ENCODE data around the gene SRRD.

DNA sequence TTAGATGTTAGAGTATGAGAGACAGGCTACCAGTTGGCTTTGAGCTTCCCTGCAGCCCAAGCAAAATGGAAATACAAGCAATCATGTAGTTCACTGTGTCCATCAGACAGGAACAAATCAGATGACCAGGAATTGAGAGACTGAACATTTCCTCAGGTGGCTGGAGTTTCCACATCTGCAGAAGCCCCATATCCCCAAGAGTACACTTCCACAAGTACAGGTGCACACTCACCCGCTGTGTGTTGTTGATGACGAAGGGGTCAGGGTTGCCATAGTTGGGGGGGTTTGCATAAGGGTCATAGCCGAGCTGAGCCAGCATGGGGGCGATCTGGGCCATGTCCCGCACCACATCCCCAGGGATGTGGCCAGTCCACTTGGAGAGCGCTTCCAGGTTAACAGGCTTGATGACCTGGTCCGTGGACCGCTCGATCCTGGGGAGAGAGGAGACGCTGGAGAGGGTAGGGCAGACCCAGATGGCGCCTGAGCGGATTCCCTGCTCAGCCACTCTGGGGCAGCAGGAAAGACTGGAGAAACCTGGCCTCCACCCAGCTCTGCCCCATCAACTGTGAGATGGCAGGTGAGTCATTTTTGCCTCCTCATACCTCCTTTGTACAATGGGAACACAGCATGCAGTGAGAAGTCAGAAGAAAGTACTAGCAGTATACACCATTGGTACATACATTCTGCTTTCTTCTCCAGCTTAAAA, 52.5 kb downstream of the SRRD start:
- TF ChIP-seq, protein P1, sequence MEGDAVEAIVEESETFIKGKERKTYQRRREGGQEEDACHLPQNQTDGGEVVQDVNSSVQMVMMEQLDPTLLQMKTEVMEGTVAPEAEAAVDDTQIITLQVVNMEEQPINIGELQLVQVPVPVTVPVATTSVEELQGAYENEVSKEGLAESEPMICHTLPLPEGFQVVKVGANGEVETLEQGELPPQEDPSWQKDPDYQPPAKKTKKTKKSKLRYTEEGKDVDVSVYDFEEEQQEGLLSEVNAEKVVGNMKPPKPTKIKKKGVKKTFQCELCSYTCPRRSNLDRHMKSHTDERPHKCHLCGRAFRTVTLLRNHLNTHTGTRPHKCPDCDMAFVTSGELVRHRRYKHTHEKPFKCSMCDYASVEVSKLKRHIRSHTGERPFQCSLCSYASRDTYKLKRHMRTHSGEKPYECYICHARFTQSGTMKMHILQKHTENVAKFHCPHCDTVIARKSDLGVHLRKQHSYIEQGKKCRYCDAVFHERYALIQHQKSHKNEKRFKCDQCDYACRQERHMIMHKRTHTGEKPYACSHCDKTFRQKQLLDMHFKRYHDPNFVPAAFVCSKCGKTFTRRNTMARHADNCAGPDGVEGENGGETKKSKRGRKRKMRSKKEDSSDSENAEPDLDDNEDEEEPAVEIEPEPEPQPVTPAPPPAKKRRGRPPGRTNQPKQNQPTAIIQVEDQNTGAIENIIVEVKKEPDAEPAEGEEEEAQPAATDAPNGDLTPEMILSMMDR (IDR thresholded peaks at IDR 0.05) = no peak
- no peak for TF ChIP-seq POLR2A (IDR thresholded peaks at IDR 0.05)

All from adrenal gland (tissue), 5 donors.